Prostate gland (tissue), 2 donors: Measurements from ENCODE around the gene CEACAM8. TPM values are rescaled to one million over a fixed set of nuclear protein-coding genes. Genes with fewer than 3 reads are reported as not detected.

Source experiments
- DNase-seq: peaks from one replicate; pipeline ENCODE4 v3.0.0-alpha.2; 2019; ENCODE audit warnings: low spot score
- H3K27ac ChIP-seq, 2 donors: fragments of 200-600 bp; sonication (generic); 2 replicates each; pipeline ENCODE4 v1.5.1; 2017 to 2019
- H3K27me3 ChIP-seq: fragments of 200-600 bp; sonication (generic); replicated peaks from 2 replicates; pipeline ENCODE4 v1.5.1; 2019; ENCODE audit not compliant: insufficient read depth
- H3K36me3 ChIP-seq, 2 donors: fragments of 200-600 bp; sonication (generic); 1 replicate in 1 of 2; 2 replicates in 1 of 2; pipeline versions ENCODE4 v1.5.1 to v1.8.1; 2017 to 2019
- H3K4me1 ChIP-seq: fragments of 200-600 bp; sonication (generic); replicated peaks from 2 replicates; pipeline ENCODE4 v1.5.1; 2019
- H3K4me3 ChIP-seq, 2 donors: fragments of 200-600 bp; sonication (generic); 2 replicates each; pipeline ENCODE4 v1.5.1; 2017 to 2019
- H3K9me3 ChIP-seq: fragments of 200-600 bp; sonication (generic); 2 replicates; pipeline ENCODE4 v1.5.1; 2017
- CTCF ChIP-seq, 4 experiments: fragments of 200-600 bp in 2 of 4; fragments of 450-650 bp in 2 of 4; sonication (generic) in 2 of 4; IDR thresholded peaks; 1 replicate in 3 of 4; 2 replicates in 1 of 4; pipeline ENCODE4 v1.5.1; 2016 to 2019; ENCODE audit warnings: antibody characterized with exemption in 4 of 4, mild to moderate bottlenecking in 2 of 4, moderate library complexity in 2 of 4
- POLR2A ChIP-seq: fragments of 450-650 bp; IDR thresholded peaks from one replicate; pipeline ENCODE4 v1.6.1; 2016; ENCODE audit warnings: antibody characterized with exemption, mild to moderate bottlenecking
- POLR2AphosphoS5 ChIP-seq: sonication (generic); formaldehyde crosslinking; IDR thresholded peaks from one replicate; pipeline ENCODE4 v1.6.1; 2017; ENCODE audit warnings: antibody characterized with exemption
- WGBS: methylation state at CpG from one replicate; pipeline ENCODE4 v1.1.5; 2018; 5-methylcytosine and 5-hydroxymethylcytosine counted together
- intact Hi-C: fragments of 100-400 bp; cut with DNase I; formaldehyde crosslinking; loops from one replicate; pipeline ENCODE4 v1.14.2; 2022
- total RNA-seq, 2 donors: library from RNA; depleted of rRNA; stranded (reverse); fragments of >200 nt; gene quantifications; one replicate each; pipeline ENCODE4 v1.1.0, GENCODE V29; 2016

CEACAM8 gene
- total RNA-seq, 2 donors from 2014 or later = not detected

GRCh38 chr19:42571116-42571515 lies 23.6 kb downstream of the CEACAM8 start:
- no peak for TF ChIP-seq POLR2AphosphoS5
- no peak for TF ChIP-seq CTCF (IDR thresholded peaks at IDR 0.05)
- no peak for TF ChIP-seq POLR2A
- 73% methylated on average over 2 of the region's 2 CpGs for WGBS
- no peaks in the 10 kb centered on the region for H3K27me3 ChIP-seq
- DNase-seq = no peak
- intact Hi-C loops = no loop called here
- H3K9me3 ChIP-seq = no peaks in the 10 kb centered on the region
- no peaks in the 10 kb centered on the region for H3K36me3 ChIP-seq
- no peak overlapping the region for H3K27ac ChIP-seq
- no peak overlapping the region for H3K4me3 ChIP-seq
- no peaks in the 10 kb centered on the region for H3K4me1 ChIP-seq

GRCh38 chr19:42569193-42569592 lies 25.5 kb downstream of the CEACAM8 start:
- 76% methylated on average over 2 of the region's 2 CpGs for WGBS
- Histone ChIP-seq H3K27me3 (no peaks in the 10 kb centered on the region), H3K4me1 (no peaks in the 10 kb centered on the region), H3K9me3 (no peaks in the 10 kb centered on the region), H3K36me3 (no peaks in the 10 kb centered on the region), H3K4me3 (no peak overlapping the region), H3K27ac (no peak overlapping the region)
- intact Hi-C loops = no loop called here
- TF ChIP-seq POLR2AphosphoS5 = no peak
- TF ChIP-seq POLR2A = no peak
- no peak for TF ChIP-seq CTCF (IDR thresholded peaks at IDR 0.05)
- DNase-seq = no peak

- Histone ChIP-seq H3K4me1 (no peaks in the 10 kb centered on the region), H3K4me3 (no peak overlapping the region), H3K27ac (no peak overlapping the region), H3K36me3 (no peaks in the 10 kb centered on the region), H3K9me3 (no peaks in the 10 kb centered on the region), H3K27me3 (no peaks in the 10 kb centered on the region)
- intact Hi-C loops = no loop called here
- 75% methylated on average over 4 of the region's 4 CpGs for WGBS
- no peak for DNase-seq
- no peak for TF ChIP-seq CTCF (IDR thresholded peaks at IDR 0.05)
- no peak for TF ChIP-seq POLR2A
- no peak for TF ChIP-seq POLR2AphosphoS5
Observed at GRCh38 chr19:42568006-42568405, 26.7 kb downstream of the CEACAM8 start.

- Histone ChIP-seq H3K27me3 (no peaks in the 10 kb centered on the region), H3K4me3 (no peak overlapping the region), H3K9me3 (no peaks in the 10 kb centered on the region), H3K36me3 (no peaks in the 10 kb centered on the region), H3K27ac (no peak overlapping the region), H3K4me1 (no peaks in the 10 kb centered on the region)
- no peak for TF ChIP-seq POLR2AphosphoS5
- no peak for TF ChIP-seq POLR2A
- no peak for TF ChIP-seq CTCF (IDR thresholded peaks at IDR 0.05)
- DNase-seq = no peak
- WGBS = 91% methylated on average over 4 of the region's 4 CpGs
- intact Hi-C loops = no loop called here
Observed at GRCh38 chr19:42567567-42567966, 27.2 kb downstream of the CEACAM8 start.

GRCh38 chr19:42563352-42564210 lies 31.1 kb downstream of the CEACAM8 start:
- Histone ChIP-seq H3K9me3 (no peaks in the 10 kb centered on the region), H3K36me3 (no peaks in the 10 kb centered on the region), H3K27ac (no peak overlapping the region), H3K4me3 (no peak overlapping the region), H3K4me1 (peaks cover 11% of the 10 kb centered on the region), H3K27me3 (no peaks in the 10 kb centered on the region)
- peak; percentile 42 for DNase-seq
- 21% methylated on average over 7 of the region's 7 CpGs for WGBS
- TF ChIP-seq CTCF (IDR thresholded peaks at IDR 0.05) (peak in 3 of 4 experiments; percentile 23 to 67 (median 56)), POLR2AphosphoS5 (no peak)
- intact Hi-C loops = no loop called here
